ENCODE measurements around the gene NRXN3. TPM values are rescaled to one million over a fixed set of nuclear protein-coding genes. Genes with fewer than 3 reads are reported as not detected.

NRXN3 gene
- total and polyA plus RNA-seq, 8 donors = 1.3 to 7.6 (median 1.5) TPM

- H3K27ac ChIP-seq = no peak overlapping the region
- no peak for DNase-seq
- intact Hi-C loops (cut with DNase I) = no loop called here
These were observed 1488.6 kb downstream of the NRXN3 start for GRCh38 chr14:79658769-79659168.

DNA sequence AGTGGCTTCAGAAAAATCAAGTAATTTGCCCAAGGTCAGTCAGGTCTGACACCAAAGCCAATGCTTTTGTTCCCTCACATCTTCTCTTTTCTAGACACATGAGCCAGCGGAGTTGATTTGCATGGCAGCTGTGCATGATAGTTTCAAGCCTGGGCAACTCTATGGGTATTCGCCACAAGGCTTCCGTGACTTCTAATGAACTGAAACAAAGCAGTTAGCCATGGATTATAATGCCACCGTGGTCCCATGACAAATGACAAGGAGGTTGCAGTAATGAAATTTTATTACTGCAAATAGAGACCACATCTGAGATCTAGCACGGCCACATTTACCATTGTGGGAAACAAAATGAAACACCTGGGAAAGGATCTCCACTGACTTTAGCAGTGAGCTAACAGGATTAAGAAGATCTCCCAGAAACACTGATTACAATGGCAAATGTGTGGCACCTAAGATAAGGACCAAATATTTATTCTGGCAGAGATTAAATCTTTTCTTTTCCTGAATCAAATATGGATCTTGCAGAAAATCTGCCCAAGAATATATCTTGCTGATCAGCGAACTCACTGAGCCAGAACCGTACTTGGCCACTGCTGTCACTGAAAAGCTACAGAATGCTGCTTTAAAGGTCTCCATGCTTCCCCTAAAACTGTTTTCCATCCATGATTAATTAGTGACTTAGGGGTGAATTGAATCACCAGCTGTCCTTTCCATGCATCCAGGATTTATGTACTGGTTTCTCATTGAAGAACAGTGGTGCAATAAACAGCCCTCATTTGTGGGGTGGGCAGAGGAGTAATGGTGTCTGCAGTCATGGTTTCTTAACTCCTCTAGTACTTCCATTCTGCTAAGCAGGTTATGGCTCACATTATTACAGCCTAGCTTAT is 1490.1 kb downstream of the NRXN3 start:
- Histone ChIP-seq H3K9me3 (no peaks in the 10 kb centered on the region), H3K27ac (no peak overlapping the region), H3K27me3 (no peaks in the 10 kb centered on the region), H3K4me3 (no peak overlapping the region), H3K4me1 (no peaks in the 10 kb centered on the region), H3K36me3 (no peaks in the 10 kb centered on the region)
- TF ChIP-seq, protein P1, sequence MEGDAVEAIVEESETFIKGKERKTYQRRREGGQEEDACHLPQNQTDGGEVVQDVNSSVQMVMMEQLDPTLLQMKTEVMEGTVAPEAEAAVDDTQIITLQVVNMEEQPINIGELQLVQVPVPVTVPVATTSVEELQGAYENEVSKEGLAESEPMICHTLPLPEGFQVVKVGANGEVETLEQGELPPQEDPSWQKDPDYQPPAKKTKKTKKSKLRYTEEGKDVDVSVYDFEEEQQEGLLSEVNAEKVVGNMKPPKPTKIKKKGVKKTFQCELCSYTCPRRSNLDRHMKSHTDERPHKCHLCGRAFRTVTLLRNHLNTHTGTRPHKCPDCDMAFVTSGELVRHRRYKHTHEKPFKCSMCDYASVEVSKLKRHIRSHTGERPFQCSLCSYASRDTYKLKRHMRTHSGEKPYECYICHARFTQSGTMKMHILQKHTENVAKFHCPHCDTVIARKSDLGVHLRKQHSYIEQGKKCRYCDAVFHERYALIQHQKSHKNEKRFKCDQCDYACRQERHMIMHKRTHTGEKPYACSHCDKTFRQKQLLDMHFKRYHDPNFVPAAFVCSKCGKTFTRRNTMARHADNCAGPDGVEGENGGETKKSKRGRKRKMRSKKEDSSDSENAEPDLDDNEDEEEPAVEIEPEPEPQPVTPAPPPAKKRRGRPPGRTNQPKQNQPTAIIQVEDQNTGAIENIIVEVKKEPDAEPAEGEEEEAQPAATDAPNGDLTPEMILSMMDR (IDR thresholded peaks at IDR 0.05) = no peak
- no peak for DNase-seq
- intact Hi-C loops (cut with DNase I) = no loop called here
- ATAC-seq = no peak

More at GRCh38 chr14:79658769-79659168, 1488.6 kb downstream of the NRXN3 start:
- ATAC-seq = no peak
- Histone ChIP-seq H3K4me1 (no peaks in the 10 kb centered on the region), H3K27me3 (no peaks in the 10 kb centered on the region), H3K4me3 (no peak overlapping the region), H3K9me3 (peaks cover 0 to under 1% of the 10 kb centered on the region in 2 donors), H3K36me3 (no peaks in the 10 kb centered on the region)
- TF ChIP-seq, protein P1 (IDR thresholded peaks at IDR 0.05) = no peak

- no peaks in the 10 kb centered on the region for H3K36me3 ChIP-seq
- DNase-seq (no peak), ATAC-seq (no peak)
- TF ChIP-seq, protein P1 (IDR thresholded peaks at IDR 0.05) = no peak
- H3K27ac ChIP-seq = no peak overlapping the region
- no peaks in the 10 kb centered on the region for H3K9me3 ChIP-seq
- no peak overlapping the region for H3K4me3 ChIP-seq
- no peaks in the 10 kb centered on the region for H3K27me3 ChIP-seq
- no peaks in the 10 kb centered on the region for H3K4me1 ChIP-seq
- intact Hi-C loops (cut with DNase I) = no loop called here
These were observed 1491.6 kb downstream of the NRXN3 start for GRCh38 chr14:79661752-79662151.

DNA sequence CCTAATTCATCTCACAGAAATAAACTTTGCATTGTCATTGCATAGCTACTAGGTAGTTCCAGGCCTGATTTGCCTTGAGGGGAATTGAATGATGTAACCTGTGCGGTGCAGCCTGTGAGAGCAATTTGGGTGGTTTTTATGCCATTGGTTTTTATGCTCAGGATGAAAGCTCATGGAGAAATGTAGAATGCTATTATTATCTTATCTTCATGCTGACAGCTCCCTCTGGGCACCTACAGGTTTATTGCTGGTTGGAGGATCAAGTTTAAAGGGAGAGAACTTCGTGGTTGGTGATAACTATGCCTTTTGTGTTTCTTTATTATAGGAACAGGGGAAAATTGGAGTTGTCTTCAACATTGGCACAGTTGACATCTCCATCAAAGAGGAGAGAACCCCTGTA is 1493.3 kb downstream of the NRXN3 start:
- ATAC-seq = no peak
- intact Hi-C loops (cut with DNase I) = no loop called here
- H3K4me1 ChIP-seq = no peaks in the 10 kb centered on the region
- no peaks in the 10 kb centered on the region for H3K36me3 ChIP-seq
- no peak for DNase-seq
- H3K9me3 ChIP-seq = no peaks in the 10 kb centered on the region
- no peaks in the 10 kb centered on the region for H3K27me3 ChIP-seq
- TF ChIP-seq, protein P1 (IDR thresholded peaks at IDR 0.05) = no peak
- no peak overlapping the region for H3K4me3 ChIP-seq
- H3K27ac ChIP-seq = no peak overlapping the region

- H3K27me3 ChIP-seq = no peaks in the 10 kb centered on the region
- intact Hi-C loops (cut with DNase I) = no loop called here
- TF ChIP-seq, protein P1 (IDR thresholded peaks at IDR 0.05) = no peak
These were observed 1495.4 kb downstream of the NRXN3 start for GRCh38 chr14:79665556-79665955.

More at GRCh38 chr14:79665556-79665955, 1495.4 kb downstream of the NRXN3 start:
- Histone ChIP-seq H3K4me1 (no peaks in the 10 kb centered on the region), H3K36me3 (no peaks in the 10 kb centered on the region), H3K27ac (no peak overlapping the region), H3K4me3 (no peak overlapping the region), H3K9me3 (no peaks in the 10 kb centered on the region)
- DNase-seq (no peak), ATAC-seq (no peak)

Measured in left lung (tissue), 10 donors.